Measurements from ENCODE around the gene AGXT.
A peak's percentile ranks its signal among the peaks of the same experiment; 100 is the strongest.

Gene AGXT

DNA sequence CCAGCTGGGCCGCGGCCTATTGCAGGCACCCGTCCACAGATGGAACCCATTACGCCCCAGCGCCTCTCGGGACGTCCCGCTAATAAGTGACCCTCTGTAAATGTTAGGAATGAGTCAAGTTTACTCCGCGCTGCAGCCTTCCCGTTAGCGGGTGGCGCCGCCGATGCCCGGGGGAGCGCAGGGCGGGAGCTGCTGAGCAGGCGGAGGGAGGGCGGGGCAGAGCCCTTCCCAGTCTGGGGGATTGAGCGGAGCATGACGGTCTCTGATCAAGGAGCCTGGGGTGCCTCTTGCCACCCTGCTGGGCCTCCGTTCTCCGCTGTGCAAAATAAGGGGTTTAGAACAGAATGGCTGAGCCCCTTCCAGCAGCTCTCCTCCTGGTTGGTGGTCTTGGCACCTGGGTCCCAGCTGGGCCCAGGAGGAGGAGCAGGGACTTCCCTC is 48.0 kb downstream of the AGXT start:
- peak; percentile 60 for DNase-seq

DNA sequence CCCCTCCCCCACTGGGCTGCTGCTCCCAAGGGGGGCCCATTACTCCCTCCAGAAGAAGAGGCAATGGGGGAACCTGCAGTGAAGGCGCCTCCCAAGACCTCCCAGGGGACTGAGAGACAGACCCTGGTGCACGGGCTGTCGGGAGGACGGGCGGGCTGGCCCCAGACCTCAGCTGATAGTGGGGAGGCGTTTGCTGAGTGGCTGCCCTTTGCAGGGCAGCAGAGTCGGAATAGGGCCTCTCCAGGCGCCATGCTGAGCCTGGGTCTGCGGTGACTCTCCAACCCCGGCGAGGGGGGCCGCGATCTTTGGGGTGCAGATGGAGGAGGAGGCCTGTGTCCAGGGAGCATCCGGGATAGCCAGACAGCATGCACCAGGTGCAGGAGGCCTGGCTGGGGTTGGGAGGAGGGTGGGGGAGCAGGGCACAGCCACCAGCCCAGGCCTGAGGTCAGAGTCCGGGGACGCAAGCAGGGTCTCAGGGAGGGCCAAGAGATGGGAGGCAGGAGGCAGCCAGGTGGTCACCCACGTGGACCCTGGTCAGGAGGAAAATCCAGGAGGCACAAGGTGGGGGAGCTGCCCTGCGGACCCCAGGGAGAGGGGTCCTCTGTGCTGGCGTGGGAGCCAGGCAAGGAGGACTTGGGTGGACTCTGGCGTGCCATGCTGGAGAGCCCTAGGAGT is 48.5 kb downstream of the AGXT start:
- no peak for DNase-seq

DNA sequence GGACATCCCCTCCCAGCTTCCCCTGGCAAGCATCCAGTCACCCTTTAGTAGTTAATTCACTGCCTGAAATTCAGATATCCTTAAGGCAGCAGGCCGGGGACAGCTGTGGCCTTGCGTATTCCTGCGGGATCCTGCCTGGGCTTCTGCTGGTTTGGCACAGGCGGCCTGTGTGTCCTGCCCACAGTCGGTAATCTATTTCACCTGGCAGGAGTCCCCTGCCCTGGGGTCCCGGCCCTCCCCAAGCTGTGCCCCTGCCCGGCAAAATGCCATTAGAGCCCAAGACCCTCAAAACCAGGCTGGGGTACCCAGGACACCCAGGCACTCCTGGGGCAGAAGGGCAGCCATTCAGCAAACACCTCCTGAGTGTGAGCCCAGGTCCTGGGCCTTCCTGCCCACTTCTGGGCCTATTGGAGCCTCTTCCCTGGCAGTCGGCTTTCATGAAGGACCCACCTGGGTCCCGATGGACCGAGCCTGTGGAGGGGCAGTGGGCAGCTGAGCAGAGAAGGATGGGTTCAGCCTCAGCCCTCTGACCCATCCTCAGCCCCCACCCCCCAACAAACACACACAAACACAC is 49.1 kb downstream of the AGXT start:
- no peak for DNase-seq

GRCh38 chr2:240918258-240919091 is 49.9 kb downstream of the AGXT start:
- DNase-seq, result no peak

DNA sequence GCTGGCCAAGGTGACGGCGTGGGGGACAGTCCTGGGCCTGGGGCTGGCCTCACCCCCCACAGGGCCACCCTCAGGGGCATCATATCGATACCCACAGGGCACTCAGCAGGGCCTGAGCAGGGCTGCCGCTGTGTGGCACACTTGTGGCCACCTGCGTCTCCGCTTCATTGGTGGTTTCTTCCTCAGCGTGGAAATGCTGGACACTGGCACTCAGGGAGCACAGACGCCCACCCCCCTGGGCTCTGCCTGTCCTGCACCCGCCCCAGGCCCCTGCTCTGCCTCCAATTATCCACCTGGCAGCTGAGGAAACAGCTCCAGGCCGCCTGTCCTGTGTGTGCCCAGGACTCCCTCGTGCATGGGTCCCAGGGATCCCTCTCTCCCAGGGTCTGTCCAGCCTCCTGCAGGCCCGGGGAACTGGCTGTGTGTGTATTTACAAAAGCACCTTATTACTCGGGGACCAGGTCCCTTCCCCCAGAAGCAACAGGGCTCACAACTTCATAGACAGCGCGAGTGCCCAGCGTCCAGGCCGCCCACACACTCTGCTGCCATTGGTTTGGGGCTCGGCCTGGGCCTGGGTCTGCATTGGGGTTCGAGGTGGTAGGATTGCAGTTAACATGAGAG is 50.6 kb downstream of the AGXT start:
- DNase-seq, result no peak

DNA sequence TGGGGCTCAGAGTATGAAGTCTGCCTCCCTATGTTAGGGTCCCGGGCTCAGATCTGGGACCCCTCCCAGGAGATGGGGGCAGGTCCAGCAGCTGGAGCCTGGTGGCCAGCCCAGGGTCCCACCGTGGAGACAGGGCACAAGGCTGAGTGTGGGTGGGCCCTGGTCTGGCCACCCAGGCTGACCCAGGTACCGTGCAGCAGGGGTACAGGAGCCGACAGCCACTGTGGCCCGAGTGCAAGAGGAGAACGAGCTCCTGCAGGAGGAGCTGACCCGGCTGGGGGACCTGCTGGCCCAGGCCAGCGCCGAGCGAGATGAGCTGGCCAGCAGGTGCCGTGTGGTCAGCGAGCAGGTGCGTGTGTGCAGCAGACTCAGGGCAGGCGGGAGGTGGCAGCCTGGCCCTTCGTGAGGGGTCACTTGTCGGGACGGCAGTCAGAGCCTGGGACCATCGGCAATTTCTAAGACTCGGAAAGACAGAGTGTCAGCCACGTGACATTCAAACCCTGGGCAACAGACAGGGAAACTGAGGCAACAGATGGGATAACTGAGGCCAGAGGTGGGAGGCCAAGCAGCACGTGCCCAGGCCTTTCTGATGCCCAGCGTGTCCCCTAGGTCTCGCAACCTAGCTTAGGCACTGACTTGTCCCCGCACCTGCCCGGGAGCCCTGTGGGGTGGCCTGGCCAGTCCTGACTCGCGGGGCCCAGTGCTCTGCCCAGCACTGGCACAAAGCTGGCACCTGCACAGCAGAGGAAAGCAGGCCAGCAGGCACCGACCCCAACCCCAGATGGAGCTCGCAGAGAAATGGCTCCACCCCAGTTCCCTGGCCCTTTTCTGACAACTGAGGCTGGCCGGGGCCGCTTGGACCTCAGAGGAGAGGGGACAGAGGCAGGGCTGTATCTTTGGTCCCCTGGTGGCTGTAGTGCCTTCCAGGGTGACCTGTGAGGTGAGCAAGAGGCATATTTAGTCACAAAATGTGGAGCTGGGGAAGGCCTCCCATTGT is 51.5 kb downstream of the AGXT start:
- no peak for DNase-seq

DNA sequence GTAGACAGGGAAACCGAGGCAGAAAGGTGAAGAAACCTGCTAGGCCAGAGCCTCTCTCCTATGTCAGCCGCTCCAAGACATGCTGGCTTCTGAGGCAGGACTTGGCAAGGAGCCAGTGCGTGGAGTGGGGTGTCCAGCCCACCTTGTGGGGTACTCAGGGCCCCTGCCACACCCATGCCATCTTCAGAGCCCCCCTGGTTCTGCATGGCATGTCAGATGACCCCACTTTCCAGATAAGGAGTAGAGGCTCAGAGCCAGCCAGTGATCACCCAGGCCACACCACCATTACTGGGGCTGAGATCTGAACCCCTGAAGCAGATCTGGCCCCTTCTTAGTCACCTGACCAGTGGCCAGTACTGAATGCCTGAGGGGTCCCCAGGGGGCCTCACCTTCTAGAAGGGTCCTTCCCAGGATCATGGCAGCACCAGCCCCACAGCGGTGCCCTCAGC is 52.2 kb downstream of the AGXT start:
- DNase-seq, result no peak

DNA sequence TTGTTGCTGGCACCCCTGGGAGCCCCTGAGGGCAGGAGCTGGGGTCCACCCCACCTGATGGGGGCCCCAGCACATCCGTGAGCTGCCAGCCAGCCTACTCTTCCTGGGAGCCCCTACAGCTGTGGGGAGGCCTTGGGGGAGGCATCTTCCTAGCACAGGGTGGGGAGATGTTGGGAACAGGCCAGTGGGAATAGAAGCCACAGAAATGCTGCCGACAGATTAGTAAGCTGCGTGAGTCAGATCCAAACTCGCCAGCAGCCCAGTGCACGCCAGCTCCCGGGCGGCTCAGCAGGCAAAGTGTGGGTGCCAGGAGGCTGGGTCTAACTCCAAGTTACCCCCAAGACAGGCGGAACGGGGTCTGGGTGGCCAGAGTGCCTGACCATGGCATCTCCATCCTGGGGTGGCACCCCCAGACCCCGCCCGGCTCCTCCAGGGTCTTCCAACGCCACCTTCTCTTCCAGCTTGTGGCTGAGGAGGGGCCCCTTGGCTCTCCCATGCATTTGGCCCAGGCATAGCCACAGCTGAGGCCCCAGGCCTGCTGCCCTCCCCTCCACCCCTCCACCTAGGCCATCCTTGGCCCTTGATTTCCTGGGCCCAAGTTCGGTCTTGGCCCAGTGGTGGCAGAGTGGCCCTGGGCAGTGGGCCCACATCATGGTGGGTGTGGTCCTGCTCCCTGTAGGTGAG is 52.8 kb downstream of the AGXT start:
- peak; percentile 19 for DNase-seq

GRCh38 chr2:240921995-240922244 is 53.3 kb downstream of the AGXT start:
- DNase-seq, result no peak

- no peak for DNase-seq
Measured at GRCh38 chr2:240922245-240922981, 53.8 kb downstream of the AGXT start.

DNA sequence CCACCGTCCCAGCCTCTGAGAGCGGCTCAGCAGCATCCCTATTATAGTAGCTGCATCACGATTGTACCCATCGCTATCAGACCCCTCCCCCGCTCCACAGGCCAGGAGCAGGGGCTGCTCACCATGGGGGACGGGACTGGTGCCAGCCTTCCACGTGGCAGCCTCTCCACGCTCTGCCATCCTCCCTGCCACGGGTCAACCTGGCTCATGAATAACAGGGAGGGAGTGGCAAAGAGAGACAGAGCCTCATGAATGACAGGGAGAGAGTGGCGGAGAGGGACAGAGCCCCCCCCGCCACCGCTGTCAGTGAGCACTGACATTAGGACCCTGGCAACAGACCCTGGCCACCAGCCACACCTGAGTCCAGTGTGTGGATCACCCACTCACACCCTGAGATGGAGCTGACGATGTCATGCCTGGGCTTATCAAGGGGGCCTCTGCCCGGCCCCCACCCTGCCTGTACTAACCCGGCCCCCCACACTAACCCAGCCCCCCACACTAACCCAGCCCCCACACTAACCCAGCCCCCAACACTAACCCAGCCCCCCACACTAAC is 54.4 kb downstream of the AGXT start:
- DNase-seq, result no peak

- DNase-seq, result no peak
Measured at GRCh38 chr2:240925191-240925567, 56.6 kb downstream of the AGXT start.

- peak; percentile 21 for DNase-seq
Measured at GRCh38 chr2:240925568-240926515, 57.2 kb downstream of the AGXT start.

DNA sequence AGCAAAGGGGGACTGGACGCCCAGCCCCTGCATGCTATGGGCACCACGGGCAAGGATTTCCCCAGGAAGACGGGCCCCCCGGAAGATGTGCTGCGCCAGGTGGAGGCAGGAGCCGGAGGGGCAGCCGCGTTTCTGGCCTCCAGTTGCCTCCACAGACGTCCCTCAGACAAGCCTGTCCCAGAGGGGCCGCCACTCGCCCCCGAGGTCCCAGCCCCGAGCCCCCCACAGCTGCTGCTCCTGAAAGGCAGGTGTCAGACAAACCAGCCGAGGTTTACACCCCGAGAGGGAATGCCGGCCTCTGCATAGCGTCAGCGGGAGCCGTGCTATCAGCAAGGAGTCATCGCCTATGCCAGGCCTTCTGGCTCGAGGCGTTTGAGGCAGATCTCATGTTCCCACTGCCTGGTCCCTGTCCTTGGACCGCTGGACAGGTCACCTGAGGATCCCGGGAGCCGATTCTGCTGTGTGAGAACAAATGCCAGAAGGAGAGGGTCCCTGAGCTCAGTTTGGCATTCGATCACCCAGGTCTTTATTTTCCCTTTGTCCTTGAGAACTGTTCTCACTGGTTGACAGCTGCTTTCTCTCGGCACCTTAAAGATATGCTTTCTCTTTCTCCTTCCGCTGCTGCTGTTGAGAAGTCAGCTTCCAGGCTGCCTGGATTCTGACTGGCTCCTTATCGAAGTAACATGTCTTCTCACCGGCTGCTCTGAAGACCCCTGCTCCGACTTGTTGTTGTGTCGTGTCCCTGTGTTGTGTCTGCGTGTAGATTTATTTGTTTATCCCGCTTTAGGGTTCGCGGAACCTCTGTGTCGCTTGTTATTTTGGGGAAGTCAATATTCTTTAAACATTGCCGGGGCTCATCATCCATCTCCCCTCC is 58.1 kb downstream of the AGXT start:
- DNase-seq, result peak; percentile 39

DNA sequence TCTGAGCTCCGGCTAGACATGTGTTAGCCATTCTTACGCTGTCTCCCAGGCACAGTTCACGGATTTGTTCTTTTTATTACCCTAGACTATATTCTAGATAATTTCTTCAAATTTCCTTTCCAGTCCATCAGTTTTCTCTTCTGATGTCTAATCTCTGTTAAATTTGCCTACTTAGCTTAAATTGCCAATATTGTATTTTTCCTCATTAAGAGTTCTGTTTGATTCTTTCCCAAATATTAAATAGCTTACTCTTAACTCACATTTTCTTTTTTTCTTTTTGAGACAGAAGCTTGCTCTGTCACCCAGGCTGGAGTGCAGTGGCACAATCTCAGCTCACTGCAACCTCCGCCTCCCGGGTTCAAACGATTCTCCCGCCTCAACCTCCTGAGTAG is 58.8 kb downstream of the AGXT start:
- DNase-seq, result no peak

DNA sequence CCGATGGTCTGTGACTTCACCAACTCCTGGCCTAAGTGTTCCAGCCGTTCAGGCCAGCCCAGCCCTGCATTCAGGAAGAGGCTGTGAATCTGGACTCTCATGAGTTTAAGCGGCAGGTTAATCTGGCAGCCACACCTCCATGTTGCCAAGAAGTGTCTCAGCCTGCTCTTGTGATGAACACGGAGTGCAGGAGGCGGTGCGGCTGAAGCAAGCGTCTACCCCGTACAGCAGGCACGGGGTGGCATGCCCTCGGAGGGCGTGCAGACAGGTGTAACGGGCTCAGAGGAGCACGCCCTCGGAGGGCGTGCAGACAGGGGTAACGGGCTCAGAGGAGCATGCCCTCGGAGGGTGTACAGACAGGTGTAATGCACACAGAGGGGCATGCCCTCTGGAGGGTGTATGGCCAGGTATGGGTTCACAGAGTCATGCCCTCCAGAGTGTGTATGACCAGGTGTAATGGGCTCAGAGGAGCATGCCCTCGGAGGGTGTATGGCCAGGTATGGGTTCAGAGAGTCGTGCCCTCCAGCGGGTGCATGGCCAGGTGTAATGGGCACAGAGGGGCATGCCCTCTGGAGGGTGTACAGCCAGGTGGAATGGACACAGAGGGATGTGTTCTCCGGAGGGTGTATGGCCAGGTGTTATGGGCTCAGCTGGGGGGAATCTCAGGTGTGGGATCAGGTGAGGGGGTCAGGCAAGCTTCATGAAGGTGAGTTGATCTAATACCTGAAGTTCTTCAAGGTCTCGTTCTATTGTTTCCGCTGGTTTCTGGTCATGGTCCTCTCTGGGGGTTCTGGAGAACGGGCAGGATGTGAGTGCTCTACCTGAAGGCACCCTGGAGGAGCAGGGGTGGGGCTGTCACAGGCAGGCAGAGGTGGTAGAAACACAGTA is 60.1 kb downstream of the AGXT start:
- no peak for DNase-seq

DNA sequence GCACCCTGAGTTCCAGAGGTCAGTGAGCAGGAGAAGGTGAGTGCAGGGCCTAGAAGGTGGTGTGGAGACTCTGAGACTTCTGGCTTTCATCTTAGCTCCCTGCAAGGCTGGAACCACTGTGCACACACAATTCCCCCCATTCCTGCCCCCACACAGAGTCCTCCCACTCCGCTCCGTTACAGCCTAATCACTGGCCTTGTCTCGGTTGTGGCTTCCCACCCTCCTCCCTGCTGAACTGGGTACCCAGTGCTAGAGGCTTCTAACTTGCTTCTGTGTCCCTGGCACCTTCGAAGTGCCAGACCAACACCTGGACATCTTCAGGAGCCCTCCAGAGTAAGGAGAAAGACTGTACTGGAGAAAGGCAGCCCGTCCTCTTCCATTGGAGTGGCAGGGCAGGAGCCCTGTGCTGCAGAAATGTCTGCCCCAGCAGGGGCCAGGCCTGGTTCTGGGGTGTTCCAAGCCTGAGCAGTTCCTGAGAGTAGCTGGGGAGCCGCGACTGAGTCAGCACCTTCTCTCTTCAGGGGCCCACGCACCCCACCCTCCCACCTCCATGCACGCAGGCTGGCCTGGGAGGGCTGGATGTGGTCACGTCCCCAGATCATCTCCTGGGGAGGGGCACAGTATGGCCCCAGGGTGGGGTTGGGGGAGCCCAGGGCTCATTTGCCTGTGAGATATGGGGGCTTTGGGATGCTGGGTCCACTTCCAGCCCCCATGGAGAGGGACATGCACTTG is 60.9 kb downstream of the AGXT start:
- DNase-seq, result no peak
